ENCODE results near the gene TUBGCP5. TPM values are rescaled to one million over a fixed set of nuclear protein-coding genes. Genes with fewer than 3 reads are reported as not detected.

TUBGCP5 gene
- total and polyA plus RNA-seq, 2 experiments from 2014 or later: 12.0 to 21.7 TPM

- TF ChIP-seq, protein P1, sequence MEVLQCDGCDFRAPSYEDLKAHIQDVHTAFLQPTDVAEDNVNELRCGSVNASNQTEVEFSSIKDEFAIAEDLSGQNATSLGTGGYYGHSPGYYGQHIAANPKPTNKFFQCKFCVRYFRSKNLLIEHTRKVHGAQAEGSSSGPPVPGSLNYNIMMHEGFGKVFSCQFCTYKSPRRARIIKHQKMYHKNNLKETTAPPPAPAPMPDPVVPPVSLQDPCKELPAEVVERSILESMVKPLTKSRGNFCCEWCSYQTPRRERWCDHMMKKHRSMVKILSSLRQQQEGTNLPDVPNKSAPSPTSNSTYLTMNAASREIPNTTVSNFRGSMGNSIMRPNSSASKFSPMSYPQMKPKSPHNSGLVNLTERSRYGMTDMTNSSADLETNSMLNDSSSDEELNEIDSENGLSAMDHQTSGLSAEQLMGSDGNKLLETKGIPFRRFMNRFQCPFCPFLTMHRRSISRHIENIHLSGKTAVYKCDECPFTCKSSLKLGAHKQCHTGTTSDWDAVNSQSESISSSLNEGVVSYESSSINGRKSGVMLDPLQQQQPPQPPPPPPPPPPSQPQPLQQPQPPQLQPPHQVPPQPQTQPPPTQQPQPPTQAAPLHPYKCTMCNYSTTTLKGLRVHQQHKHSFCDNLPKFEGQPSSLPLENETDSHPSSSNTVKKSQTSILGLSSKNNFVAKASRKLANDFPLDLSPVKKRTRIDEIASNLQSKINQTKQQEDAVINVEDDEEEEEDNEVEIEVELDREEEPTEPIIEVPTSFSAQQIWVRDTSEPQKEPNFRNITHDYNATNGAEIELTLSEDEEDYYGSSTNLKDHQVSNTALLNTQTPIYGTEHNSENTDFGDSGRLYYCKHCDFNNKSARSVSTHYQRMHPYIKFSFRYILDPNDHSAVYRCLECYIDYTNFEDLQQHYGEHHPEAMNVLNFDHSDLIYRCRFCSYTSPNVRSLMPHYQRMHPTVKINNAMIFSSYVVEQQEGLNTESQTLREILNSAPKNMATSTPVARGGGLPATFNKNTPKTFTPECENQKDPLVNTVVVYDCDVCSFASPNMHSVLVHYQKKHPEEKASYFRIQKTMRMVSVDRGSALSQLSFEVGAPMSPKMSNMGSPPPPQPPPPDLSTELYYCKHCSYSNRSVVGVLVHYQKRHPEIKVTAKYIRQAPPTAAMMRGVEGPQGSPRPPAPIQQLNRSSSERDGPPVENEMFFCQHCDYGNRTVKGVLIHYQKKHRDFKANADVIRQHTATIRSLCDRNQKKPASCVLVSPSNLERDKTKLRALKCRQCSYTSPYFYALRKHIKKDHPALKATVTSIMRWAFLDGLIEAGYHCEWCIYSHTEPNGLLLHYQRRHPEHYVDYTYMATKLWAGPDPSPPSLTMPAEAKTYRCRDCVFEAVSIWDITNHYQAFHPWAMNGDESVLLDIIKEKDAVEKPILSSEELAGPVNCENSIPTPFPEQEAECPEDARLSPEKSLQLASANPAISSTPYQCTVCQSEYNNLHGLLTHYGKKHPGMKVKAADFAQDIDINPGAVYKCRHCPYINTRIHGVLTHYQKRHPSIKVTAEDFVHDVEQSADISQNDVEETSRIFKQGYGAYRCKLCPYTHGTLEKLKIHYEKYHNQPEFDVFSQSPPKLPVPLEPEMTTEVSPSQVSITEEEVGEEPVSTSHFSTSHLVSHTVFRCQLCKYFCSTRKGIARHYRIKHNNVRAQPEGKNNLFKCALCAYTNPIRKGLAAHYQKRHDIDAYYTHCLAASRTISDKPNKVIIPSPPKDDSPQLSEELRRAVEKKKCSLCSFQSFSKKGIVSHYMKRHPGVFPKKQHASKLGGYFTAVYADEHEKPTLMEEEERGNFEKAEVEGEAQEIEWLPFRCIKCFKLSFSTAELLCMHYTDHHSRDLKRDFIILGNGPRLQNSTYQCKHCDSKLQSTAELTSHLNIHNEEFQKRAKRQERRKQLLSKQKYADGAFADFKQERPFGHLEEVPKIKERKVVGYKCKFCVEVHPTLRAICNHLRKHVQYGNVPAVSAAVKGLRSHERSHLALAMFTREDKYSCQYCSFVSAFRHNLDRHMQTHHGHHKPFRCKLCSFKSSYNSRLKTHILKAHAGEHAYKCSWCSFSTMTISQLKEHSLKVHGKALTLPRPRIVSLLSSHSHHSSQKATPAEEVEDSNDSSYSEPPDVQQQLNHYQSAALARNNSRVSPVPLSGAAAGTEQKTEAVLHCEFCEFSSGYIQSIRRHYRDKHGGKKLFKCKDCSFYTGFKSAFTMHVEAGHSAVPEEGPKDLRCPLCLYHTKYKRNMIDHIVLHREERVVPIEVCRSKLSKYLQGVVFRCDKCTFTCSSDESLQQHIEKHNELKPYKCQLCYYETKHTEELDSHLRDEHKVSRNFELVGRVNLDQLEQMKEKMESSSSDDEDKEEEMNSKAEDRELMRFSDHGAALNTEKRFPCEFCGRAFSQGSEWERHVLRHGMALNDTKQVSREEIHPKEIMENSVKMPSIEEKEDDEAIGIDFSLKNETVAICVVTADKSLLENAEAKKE (CRISPR knock-in tag; IDR thresholded peaks at IDR 0.05): no peak
- TF ChIP-seq JUNB (IDR thresholded peaks at IDR 0.05; ENCODE audit: unreplicated experiment) (no peak), EZH2phosphoT487 (IDR thresholded peaks at IDR 0.05; ENCODE audit: unreplicated experiment) (no peak), STAT1 (IDR thresholded peaks at IDR 0.05; ENCODE audit: unreplicated experiment) (no peak), CREB1 (CRISPR knock-in tag; IDR thresholded peaks at IDR 0.05; ENCODE audit: low read depth) (no peak), POLR2AphosphoS5 (IDR thresholded peaks at IDR 0.05; ENCODE audit: low read depth) (no peak), ZNF331 (CRISPR knock-in tag; IDR thresholded peaks at IDR 0.05; ENCODE audit: low read depth) (no peak)
These were observed 79.9 kb downstream of the TUBGCP5 start (continued) for GRCh38 chr15:22959321-22960101.

DNA sequence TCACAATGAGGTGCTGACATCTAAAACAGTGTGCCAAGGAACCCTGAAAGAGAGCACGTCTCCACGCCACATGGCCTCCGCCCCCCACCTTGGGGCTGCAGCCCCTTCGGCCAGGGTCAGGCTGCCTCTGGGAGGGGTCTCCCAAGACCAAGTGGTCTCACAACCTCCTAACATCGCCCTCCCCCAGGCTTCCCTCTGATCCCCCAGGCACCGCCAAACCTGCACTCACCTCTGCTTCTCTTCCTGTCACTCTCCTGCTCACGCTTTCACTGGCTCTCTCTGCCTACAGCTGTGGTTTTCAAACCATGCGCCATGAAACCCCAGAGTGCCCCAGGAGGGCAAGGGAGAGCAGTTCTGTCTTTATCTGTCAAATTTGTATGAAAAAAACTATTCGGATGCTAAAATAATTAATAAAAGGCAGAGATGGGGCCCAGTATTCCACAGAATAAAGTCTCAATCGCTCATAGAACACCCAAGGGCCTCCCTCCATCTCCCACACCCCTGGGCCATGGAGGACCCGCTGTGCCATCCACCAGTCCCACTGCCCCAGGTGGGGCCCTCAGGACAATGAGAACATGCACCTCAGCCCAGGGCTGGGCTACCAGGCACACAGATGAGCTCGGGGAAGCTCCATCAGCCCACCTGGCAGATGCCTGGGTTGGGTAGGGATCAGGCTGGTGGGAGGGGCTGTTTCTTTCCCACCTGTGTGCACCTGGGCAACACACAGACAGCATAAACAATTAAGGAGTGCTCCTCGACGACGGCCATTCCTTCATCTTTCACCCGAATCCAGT lies 80.7 kb downstream of the TUBGCP5 start:
- H3K9me2 ChIP-seq (ENCODE audit: insufficient read depth): no peaks in the 10 kb centered on the region
- no peaks in the 10 kb centered on the region for H3K9me3 Mint-ChIP-seq
- H3K79me2 ChIP-seq (replicated peaks; ENCODE audit: insufficient read depth): peaks cover 70% of the 10 kb centered on the region
- peaks cover 19% of the 10 kb centered on the region for H3K4me1 Mint-ChIP-seq
- H2AFZ ChIP-seq: no peak overlapping the region
- ATAC-seq: no peak; the same call in 1 of the 3 replicates
- no peaks in the 10 kb centered on the region for H3K36me3 ChIP-seq (ENCODE audit: insufficient read depth)
- peaks cover 3% of the 10 kb centered on the region; the same call in 1 of the 2 replicates for H3K27me3 ChIP-seq (ENCODE audit: insufficient read depth)
- no peak overlapping the region for H3K4me2 ChIP-seq
- H3F3A ChIP-seq (replicated peaks; ENCODE audit: low read depth): no peaks in the 10 kb centered on the region
- no peak for DNase-seq (ENCODE audit: low spot score)
- no peak overlapping the region for H3K27ac ChIP-seq (ENCODE audit: low read depth)
- no peak overlapping the region for H3K4me3 ChIP-seq
- peaks cover 4% of the 10 kb centered on the region; the same call in 1 of the 3 replicates for H3K36me3 Mint-ChIP-seq (ENCODE audit: low read depth)
- H3K27ac Mint-ChIP-seq: no peak overlapping the region
- H3K4me1 ChIP-seq (ENCODE audit: insufficient read depth): peaks cover 8% of the 10 kb centered on the region; the same call in 1 of the 2 replicates
- H3K4me3 Mint-ChIP-seq: no peak overlapping the region
- peaks cover 19% of the 10 kb centered on the region for H3K27me3 Mint-ChIP-seq (ENCODE audit: insufficient read depth, low read depth, poor library complexity)
- H4K20me1 ChIP-seq (replicated peaks; ENCODE audit: insufficient read depth): peaks cover 24% of the 10 kb centered on the region
- TF ChIP-seq, protein P1 (CRISPR knock-in tag; IDR thresholded peaks at IDR 0.05): no peak
